Measurements from ENCODE around the gene ELAVL1.
"Not testable (repeated sequence)": the region's sequence is repeated elsewhere in the genome, so short reads cannot be mapped to it uniquely, and the experiment has no call there.

ELAVL1 gene

GRCh38 chr19:7931221-7932061, 74.0 kb downstream of the ELAVL1 start:
- DNase-seq (ENCODE audit: insufficient read length) (no peak), FAIRE-seq (no peak)
- TF ChIP-seq TAF1 (IDR thresholded peaks at IDR 0.05; ENCODE audit: borderline replicate concordance, low read depth, low read length) (no peak), POLR2AphosphoS5 (IDR thresholded peaks at IDR 0.05; ENCODE audit: low read depth, low read length) (no peak), POLR2A (IDR thresholded peaks at IDR 0.05; ENCODE audit: low read depth, low read length) (no peak)

- no peak for DNase-seq (ENCODE audit: insufficient read length)
- FAIRE-seq, result no peak
- TF ChIP-seq POLR2A (IDR thresholded peaks at IDR 0.05; ENCODE audit: low read depth, low read length) (no peak), POLR2AphosphoS5 (IDR thresholded peaks at IDR 0.05; ENCODE audit: low read depth, low read length) (no peak), TAF1 (IDR thresholded peaks at IDR 0.05; ENCODE audit: borderline replicate concordance, low read depth, low read length) (no peak)
Measured at GRCh38 chr19:7930765-7931164, 74.7 kb downstream of the ELAVL1 start.

GRCh38 chr19:7930030-7930429, 75.4 kb downstream of the ELAVL1 start:
- FAIRE-seq; DNase-seq (ENCODE audit: insufficient read length): not testable (repeated sequence)

GRCh38 chr19:7928741-7929701, 76.4 kb downstream of the ELAVL1 start:
- DNase-seq (ENCODE audit: insufficient read length) (no peak), FAIRE-seq (peak; percentile 56)
- TF ChIP-seq POLR2A (IDR thresholded peaks at IDR 0.05; ENCODE audit: low read depth, low read length), result no peak
- no peak for TF ChIP-seq TAF1 (IDR thresholded peaks at IDR 0.05; ENCODE audit: borderline replicate concordance, low read depth, low read length)

- FAIRE-seq (no peak), DNase-seq (ENCODE audit: insufficient read length) (no peak)
- no peak for TF ChIP-seq TAF1 (IDR thresholded peaks at IDR 0.05; ENCODE audit: borderline replicate concordance, low read depth, low read length)
- TF ChIP-seq POLR2A (IDR thresholded peaks at IDR 0.05; ENCODE audit: low read depth, low read length), result no peak
- no peak for TF ChIP-seq POLR2AphosphoS5 (IDR thresholded peaks at IDR 0.05; ENCODE audit: low read depth, low read length)
Measured at GRCh38 chr19:7928334-7928706, 77.1 kb downstream of the ELAVL1 start.

GRCh38 chr19:7927605-7928333, 77.7 kb downstream of the ELAVL1 start:
- TF ChIP-seq POLR2AphosphoS5 (IDR thresholded peaks at IDR 0.05; ENCODE audit: low read depth, low read length), result 0 out of 2 replicates have a peak, but pooled peaks have one; percentile 12
- no peak for TF ChIP-seq TAF1 (IDR thresholded peaks at IDR 0.05; ENCODE audit: borderline replicate concordance, low read depth, low read length)
- DNase-seq (ENCODE audit: insufficient read length), result no peak
- no peak for FAIRE-seq

- TF ChIP-seq TAF1 (IDR thresholded peaks at IDR 0.05; ENCODE audit: borderline replicate concordance, low read depth, low read length) (no peak), POLR2AphosphoS5 (IDR thresholded peaks at IDR 0.05; ENCODE audit: low read depth, low read length) (no peak), POLR2A (IDR thresholded peaks at IDR 0.05; ENCODE audit: low read depth, low read length) (no peak)
- FAIRE-seq, result no peak
- DNase-seq (ENCODE audit: insufficient read length), result no peak
Measured at GRCh38 chr19:7926727-7927604, 78.5 kb downstream of the ELAVL1 start.

- TF ChIP-seq POLR2AphosphoS5 (IDR thresholded peaks at IDR 0.05; ENCODE audit: low read depth, low read length) (peak; percentile 43; the same call in 1 of the 2 replicates), POLR2A (IDR thresholded peaks at IDR 0.05; ENCODE audit: low read depth, low read length) (peak; percentile 35; the same call in 1 of the 2 replicates), TAF1 (IDR thresholded peaks at IDR 0.05; ENCODE audit: borderline replicate concordance, low read depth, low read length) (no peak)
- DNase-seq (ENCODE audit: insufficient read length) (peak; percentile 92), FAIRE-seq (no peak)
Measured at GRCh38 chr19:7926021-7926726, 79.3 kb downstream of the ELAVL1 start, which contains the start of gene CTXN1. TSS of gene CTXN1 (minus strand) at chr19:7926135. CDS start at chr19:7925538, 597 bp downstream.

- no peak for TF ChIP-seq POLR2AphosphoS5 (IDR thresholded peaks at IDR 0.05; ENCODE audit: low read depth, low read length)
- no peak for TF ChIP-seq TAF1 (IDR thresholded peaks at IDR 0.05; ENCODE audit: borderline replicate concordance, low read depth, low read length)
- no peak for TF ChIP-seq POLR2A (IDR thresholded peaks at IDR 0.05; ENCODE audit: low read depth, low read length)
- DNase-seq (ENCODE audit: insufficient read length) (peak; percentile 94), FAIRE-seq (peak; percentile 94)
Measured at GRCh38 chr19:7925171-7925851, 80.1 kb downstream of the ELAVL1 start.

All from GM12892 (cell line).